SIG-M5 (cell line): ENCODE measurements around the gene OR6Y1.

Experiments used
- DNase-seq: peaks from one replicate; lab custom pipeline; 2025; lab: John Stamatoyannopoulos, UW

The OR6Y1 gene

GRCh38 chr1:158554352-158554751, at the start of gene OR6Y1:
OR6Y1 (minus strand) TSS chr1:158554405; CDS start chr1:158548105, 6,300 bp downstream.
- no peak for DNase-seq

- DNase-seq: no peak
Measured at GRCh38 chr1:158600735-158601134, 46.5 kb upstream of the OR6Y1 start.

- no peak for DNase-seq
Measured at GRCh38 chr1:158586942-158587341, 32.7 kb upstream of the OR6Y1 start.

GRCh38 chr1:158583962-158584361, 29.8 kb upstream of the OR6Y1 start:
- no peak for DNase-seq

- no peak for DNase-seq
Measured at GRCh38 chr1:158579733-158580132, 25.5 kb upstream of the OR6Y1 start, which contains the start of gene OR10X1. OR10X1 (minus strand) TSS chr1:158579899; CDS start chr1:158579899, 0 bp downstream.

GRCh38 chr1:158577561-158577960, 23.4 kb upstream of the OR6Y1 start:
- no peak for DNase-seq

- DNase-seq: no peak
Measured at GRCh38 chr1:158572226-158572625, 18.0 kb upstream of the OR6Y1 start.

GRCh38 chr1:158570480-158570879, 16.3 kb upstream of the OR6Y1 start, which contains the start of gene OR6P1:
OR6P1 (minus strand) TSS chr1:158570580; CDS start chr1:158563604, 6,976 bp downstream.
- no peak for DNase-seq

GRCh38 chr1:158564608-158565007, 10.4 kb upstream of the OR6Y1 start:
- DNase-seq: peak; percentile 61

GRCh38 chr1:158563853-158564252, 9.6 kb upstream of the OR6Y1 start:
- DNase-seq: no peak

GRCh38 chr1:158559696-158560095, 5.5 kb upstream of the OR6Y1 start:
- no peak for DNase-seq

GRCh38 chr1:158552296-158552695, 1.9 kb downstream of the OR6Y1 start:
- DNase-seq: no peak

GRCh38 chr1:158547533-158547932, 6.7 kb downstream of the OR6Y1 start:
- DNase-seq: no peak

GRCh38 chr1:158537609-158538008, 16.6 kb downstream of the OR6Y1 start:
- no peak for DNase-seq

- no peak for DNase-seq
Measured at GRCh38 chr1:158534496-158534895, 19.7 kb downstream of the OR6Y1 start.

- DNase-seq: no peak
Measured at GRCh38 chr1:158527190-158527815, 26.9 kb downstream of the OR6Y1 start.

- DNase-seq: no peak
Measured at GRCh38 chr1:158521666-158522058, 32.5 kb downstream of the OR6Y1 start.

GRCh38 chr1:158520955-158521665, 33.1 kb downstream of the OR6Y1 start:
- DNase-seq: no peak

- DNase-seq: no peak
Measured at GRCh38 chr1:158520021-158520420, 34.2 kb downstream of the OR6Y1 start.

GRCh38 chr1:158516966-158517365, 37.2 kb downstream of the OR6Y1 start:
- DNase-seq: no peak

GRCh38 chr1:158509471-158510156, 44.6 kb downstream of the OR6Y1 start:
- no peak for DNase-seq

GRCh38 chr1:158507511-158507910, 46.7 kb downstream of the OR6Y1 start:
- DNase-seq: no peak
